HepG2 (cell line): ENCODE results near the gene SAA2. TPM values are rescaled to one million over a fixed set of nuclear protein-coding genes. Genes with fewer than 3 reads are reported as not detected.

Experiments
- ATAC-seq: fragments of 200-7000 bp; cut with Tn5 transposase; 3 replicates; pipeline ENCODE4 v1.9.1; 2020; ENCODE audit warnings: mild to moderate bottlenecking, moderate library complexity
- BruUV-seq: library from RNA; stranded (reverse); fragments of 400-500 nt; replicated peaks from 2 replicates; lab custom pipeline; 2021; lab: Mats Ljungman, UMichigan
- CTCF ChIA-PET: fragments of 300-600 bp; formaldehyde crosslinking; extraction: SDS; loops from one replicate; lab custom pipeline; 2021; ENCODE audit warnings: low total read pairs, inconsistent platforms, low intra/inter-chr PET ratio; lab: Yijun Ruan, JAX
- POLR2A ChIA-PET: fragments of 350-600 bp; sonication (Branson Sonifier 250); formaldehyde crosslinking; loops from one replicate; lab custom pipeline; 2020; ENCODE audit warnings: antibody characterized with exemption, inconsistent platforms; lab: Yijun Ruan, JAX
- DNase-seq: peaks from one replicate; pipeline ENCODE4 v3.0.0-alpha.2; 2015; ENCODE audit warnings: low spot score
- FAIRE-seq: peaks from 3 replicates; lab custom pipeline; 2011; peaks lifted over from hg19 to GRCh38; lab: Jason Lieb, UNC
- H2AFZ ChIP-seq: one replicate; pipeline ENCODE4 v1.6.1; 2011; ENCODE audit warnings: low read length, inconsistent platforms
- H3K27ac ChIP-seq: fragments of 300-600 bp; 3 replicates; pipeline ENCODE4 v1.8.0; 2011; ENCODE audit warnings: mixed run types, mild to moderate bottlenecking, mixed read lengths, low read length, inconsistent platforms; ENCODE audit not compliant: insufficient read depth; ENCODE audit errors: extremely low read length
- H3K27me3 ChIP-seq, 2 experiments: fragments of 200-600 bp in 1 of 2; 2 replicates in 1 of 2; 3 replicates in 1 of 2; pipeline versions ENCODE4 v1.6.0 to v1.8.0; 2011; ENCODE audit warnings: low read length in 2 of 2, mild to moderate bottlenecking in 2 of 2, moderate library complexity in 2 of 2, inconsistent platforms in 1 of 2; ENCODE audit not compliant: insufficient read depth in 2 of 2, control insufficient read depth in 1 of 2
- H3K36me3 ChIP-seq, 2 experiments: fragments of 200-600 bp in 1 of 2; replicated peaks in 1 of 2; 2 replicates in 1 of 2; 3 replicates in 1 of 2; pipeline versions ENCODE4 v1.5.1 to v1.8.0; 2011; ENCODE audit warnings: low read length in 2 of 2, inconsistent platforms in 1 of 2; ENCODE audit not compliant: insufficient read depth in 2 of 2, control insufficient read depth in 1 of 2
- H3K4me1 ChIP-seq: 2 replicates; pipeline ENCODE4 v1.5.1; 2012; ENCODE audit warnings: low read length, inconsistent platforms; ENCODE audit not compliant: insufficient read depth
- H3K4me2 ChIP-seq: 2 replicates; pipeline ENCODE4 v1.6.0; 2011; ENCODE audit warnings: low read depth, low read length, inconsistent platforms
- H3K4me3 ChIP-seq, 3 experiments: fragments of 200-600 bp in 1 of 3; sonication (generic), shearing (Covaris generic) in 1 of 3; replicated peaks in 1 of 3; 2 replicates each; pipeline ENCODE4 v1.5.1; 2011 to 2016; ENCODE audit warnings: low read length in 3 of 3, inconsistent platforms in 2 of 3, low read depth in 2 of 3, mild to moderate bottlenecking in 2 of 3, control low read depth in 1 of 3, mixed read lengths in 1 of 3; ENCODE audit not compliant: insufficient read depth in 1 of 3
- H3K79me2 ChIP-seq: one replicate; pipeline ENCODE4 v1.6.1; 2011; ENCODE audit warnings: low read length, inconsistent platforms; ENCODE audit not compliant: insufficient read depth
- H3K9ac ChIP-seq: 2 replicates; pipeline ENCODE4 v1.6.0; 2011; ENCODE audit warnings: mild to moderate bottlenecking, low read depth, low read length, inconsistent platforms; ENCODE audit not compliant: insufficient read depth
- H3K9me3 ChIP-seq: 2 replicates; pipeline ENCODE4 v1.5.1; 2012; ENCODE audit warnings: mild to moderate bottlenecking, low read length
- H4K20me1 ChIP-seq: 2 replicates; pipeline ENCODE4 v1.6.0; 2011; ENCODE audit warnings: inconsistent platforms, mild to moderate bottlenecking, low read length, moderate library complexity; ENCODE audit not compliant: insufficient read depth
- ELF1 ChIP-seq: sonication (generic); formaldehyde crosslinking; IDR thresholded peaks from 2 replicates; pipeline ENCODE4 v1.4.0; 2020; ENCODE audit warnings: missing genetic modification reagents
- HOXA5 ChIP-seq: sonication (generic); formaldehyde crosslinking; IDR thresholded peaks from 2 replicates; pipeline ENCODE4 v1.4.0; 2020; ENCODE audit warnings: missing genetic modification reagents
- ISX ChIP-seq: sonication (generic); formaldehyde crosslinking; conservative IDR thresholded peaks from 2 replicates; pipeline ENCODE4 v1.5.0; 2020; ENCODE audit warnings: missing genetic modification reagents
- KLF16 ChIP-seq, 2 experiments: sonication (generic) in 1 of 2; formaldehyde crosslinking in 1 of 2; IDR thresholded peaks; 2 replicates each; pipeline versions ENCODE4 v1.6.1 to v1.8.0; 2016 to 2023; ENCODE audit warnings: missing genetic modification reagents in 2 of 2, missing compliant biosample characterization in 1 of 2
- NCOA5 ChIP-seq: sonication (generic); formaldehyde crosslinking; IDR thresholded peaks from 2 replicates; pipeline ENCODE4 v1.4.0; 2020; ENCODE audit warnings: missing genetic modification reagents
- RBFOX2 ChIP-seq: fragments of 200-400 bp; formaldehyde crosslinking; IDR thresholded peaks from 2 replicates; pipeline ENCODE4 v1.6.1; 2017; ENCODE audit warnings: low read depth, mild to moderate bottlenecking, low read length
- SMARCC2 ChIP-seq: fragments of 450-650 bp; IDR thresholded peaks from 2 replicates; pipeline ENCODE4 v1.6.1; 2017; ENCODE audit warnings: antibody characterized with exemption, mild to moderate bottlenecking
- SRF ChIP-seq: IDR thresholded peaks from 2 replicates; pipeline ENCODE4 v1.6.1; 2011; ENCODE audit warnings: mild to moderate bottlenecking, low read depth, low read length, moderate library complexity
- ZBTB8A ChIP-seq: sonication (generic); formaldehyde crosslinking; IDR thresholded peaks from 2 replicates; pipeline ENCODE4 v1.4.0; 2020; ENCODE audit warnings: mild to moderate bottlenecking, low read depth, missing genetic modification reagents, borderline replicate concordance
- ZNF816 ChIP-seq: sonication (generic); formaldehyde crosslinking; IDR thresholded peaks from 2 replicates; pipeline ENCODE4 v1.8.0; 2022; ENCODE audit warnings: missing genetic modification reagents, mild to moderate bottlenecking, borderline replicate concordance
- WGBS: methylation state at CpG from one replicate; pipeline ENCODE4 v1.1.6; 2017; ENCODE audit warnings: low lambda C conversion rate; 5-methylcytosine and 5-hydroxymethylcytosine counted together
- in situ Hi-C: cut with HindIII; loops from 2 replicates; pipeline ENCODE4 v1.10.0; 2017; ENCODE audit warnings: low pct_unique_long_range_greater_than_20kb; ENCODE audit not compliant: extremely low pct_ligation_motif_present
- intact Hi-C: fragments of 100-400 bp; cut with micrococcal nuclease; formaldehyde crosslinking; loops from one replicate; pipeline ENCODE4 v1.10.0; 2022; ENCODE audit not compliant: unreplicated experiment
- polyA plus RNA-seq, 8 experiments: library from polyadenylated mRNA; depleted of rRNA in 3 of 8; stranded (reverse) in 7 of 8; unstranded in 1 of 8; fragments of >200 nt; fragmentation: Illumina TruSeq in 4 of 8; extraction: Trizol in 4 of 8; gene quantifications; 2 replicates each; pipeline versions ENCODE4 v1.2.1 to v1.2.3, GENCODE V29; 2011 to 2016; ENCODE audit warnings: low read depth in 4 of 8, missing spikeins in 1 of 8, mixed read lengths in 1 of 8; ENCODE audit not compliant: insufficient read depth in 1 of 8
- total RNA-seq, 5 experiments: library from RNA; depleted of rRNA; stranded (reverse); fragments of >200 nt; fragmentation: Illumina TruSeq; extraction: Trizol; gene quantifications; 2 replicates each; pipeline ENCODE4 v1.2.3, GENCODE V29; 2016; ENCODE audit warnings: low read depth in 1 of 5
- TF ChIP-seq, protein P1 (sequence below): sonication (generic); formaldehyde crosslinking; IDR thresholded peaks from 2 replicates; pipeline ENCODE4 v1.4.0; 2020; ENCODE audit warnings: low read depth, missing genetic modification reagents

The SAA2 gene
- total and polyA plus RNA-seq, 2 of the 13 experiments (the other 11 are each of a cell fraction or from before 2014, with no cell fraction given) = 0.27 TPM; not detected in 1

DNA sequence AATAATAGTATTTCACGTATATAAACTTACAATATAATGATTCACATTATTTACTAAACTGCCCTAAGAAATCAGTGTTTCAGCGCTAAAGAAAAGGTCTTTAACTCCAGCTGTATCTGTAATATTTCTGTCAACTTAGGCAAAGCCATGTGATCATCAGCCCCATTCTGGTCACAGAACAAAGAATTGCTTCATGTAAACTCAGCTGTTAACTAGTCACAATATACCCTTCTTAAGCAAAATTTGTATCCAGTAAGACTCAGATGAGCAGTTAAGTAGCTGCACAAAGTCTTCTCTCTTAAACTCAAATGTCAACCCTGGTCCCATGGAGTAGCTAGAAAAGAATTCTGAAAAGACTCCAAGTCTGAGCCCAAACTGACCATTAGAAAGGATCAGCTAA lies 46.8 kb upstream of the SAA2 start:
- H2AFZ ChIP-seq = no peak overlapping the region
- H3K9ac ChIP-seq = no peak overlapping the region
- FAIRE-seq (no peak), ATAC-seq (no peak)
- ChIA-PET POLR2A (interaction anchor here (0.7 kb wide), 1 partner anchor 26 kb away, joined by 3 read pairs; the partner anchor contains the start of gene HPS5), CTCF (no interaction called here)
- no peaks in the 10 kb centered on the region for H3K4me1 ChIP-seq
- H3K36me3 ChIP-seq = peaks cover 11 to 70% of the 10 kb centered on the region in 2 experiments
- TF ChIP-seq ISX = no peak
- no peak for TF ChIP-seq ELF1 (CRISPR knock-in tag)
- TF ChIP-seq ZBTB8A = no peak
- no peak for TF ChIP-seq RBFOX2
- TF ChIP-seq KLF16 (CRISPR knock-in tag; IDR thresholded peaks at IDR 0.05) = no peak
- no peak for TF ChIP-seq NCOA5
- no peak for TF ChIP-seq ZNF816 (CRISPR knock-in tag)
- TF ChIP-seq SRF = no peak
- TF ChIP-seq, all 625 proteins: peak for 0
- Histone ChIP-seq H3K4me3 (no peak overlapping the region), H4K20me1 (no peaks in the 10 kb centered on the region), H3K27ac (no peak overlapping the region), H3K27me3 (no peaks in the 10 kb centered on the region), H3K4me2 (no peak overlapping the region), H3K79me2 (no peaks in the 10 kb centered on the region), H3K9me3 (no peaks in the 10 kb centered on the region)
- intact Hi-C loops = loop anchor here (10.0 kb wide), 1 partner anchor 121 kb away; the partner anchor contains the start of gene MRGPRX4
- no TSS peak for BruUV-seq
- 96% methylated on average over 2 of the region's 2 CpGs for WGBS
- no peak for DNase-seq
- in situ Hi-C loops = no loop called here

DNA sequence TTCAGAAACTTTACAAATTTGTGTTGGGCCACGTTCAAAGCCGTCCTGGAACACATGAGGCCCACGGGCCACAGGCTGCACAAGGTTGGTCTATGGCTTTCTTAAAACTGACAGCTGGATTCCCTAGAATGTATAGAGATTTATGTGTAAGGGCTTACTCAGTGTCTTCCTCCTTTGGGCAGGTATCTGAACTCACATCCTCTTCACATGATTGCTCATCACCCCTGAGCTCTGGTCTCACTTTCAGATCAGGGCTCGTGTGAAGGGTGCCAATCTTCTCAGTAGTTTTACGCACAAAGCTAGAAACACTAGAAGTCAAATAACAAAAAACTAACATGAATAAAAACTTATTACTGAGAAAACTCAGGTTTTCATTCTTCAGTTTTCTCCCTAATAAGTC lies 46.4 kb upstream of the SAA2 start:
- Histone ChIP-seq H3K4me3 (no peak overlapping the region), H3K79me2 (no peaks in the 10 kb centered on the region), H2AFZ (no peak overlapping the region), H3K4me2 (no peak overlapping the region), H3K27me3 (no peaks in the 10 kb centered on the region), H4K20me1 (no peaks in the 10 kb centered on the region), H3K9me3 (no peaks in the 10 kb centered on the region), H3K9ac (no peak overlapping the region), H3K27ac (no peak overlapping the region), H3K36me3 (peaks cover 13 to 72% of the 10 kb centered on the region in 2 experiments), H3K4me1 (no peaks in the 10 kb centered on the region)
- BruUV-seq = no TSS peak
- in situ Hi-C loops (no loop called here), intact Hi-C loops (loop anchor here (10.0 kb wide), 1 partner anchor 120 kb away; the partner anchor contains the start of gene MRGPRX4)
- no peak for ATAC-seq
- POLR2A ChIA-PET = no interaction called here
- CTCF ChIA-PET = no interaction called here
- no peak for DNase-seq
- 97% methylated on average over 5 of the region's 5 CpGs for WGBS
- no peak for FAIRE-seq
- TF ChIP-seq HOXA5 (no peak), SMARCC2 (no peak)
- TF ChIP-seq, protein P1, sequence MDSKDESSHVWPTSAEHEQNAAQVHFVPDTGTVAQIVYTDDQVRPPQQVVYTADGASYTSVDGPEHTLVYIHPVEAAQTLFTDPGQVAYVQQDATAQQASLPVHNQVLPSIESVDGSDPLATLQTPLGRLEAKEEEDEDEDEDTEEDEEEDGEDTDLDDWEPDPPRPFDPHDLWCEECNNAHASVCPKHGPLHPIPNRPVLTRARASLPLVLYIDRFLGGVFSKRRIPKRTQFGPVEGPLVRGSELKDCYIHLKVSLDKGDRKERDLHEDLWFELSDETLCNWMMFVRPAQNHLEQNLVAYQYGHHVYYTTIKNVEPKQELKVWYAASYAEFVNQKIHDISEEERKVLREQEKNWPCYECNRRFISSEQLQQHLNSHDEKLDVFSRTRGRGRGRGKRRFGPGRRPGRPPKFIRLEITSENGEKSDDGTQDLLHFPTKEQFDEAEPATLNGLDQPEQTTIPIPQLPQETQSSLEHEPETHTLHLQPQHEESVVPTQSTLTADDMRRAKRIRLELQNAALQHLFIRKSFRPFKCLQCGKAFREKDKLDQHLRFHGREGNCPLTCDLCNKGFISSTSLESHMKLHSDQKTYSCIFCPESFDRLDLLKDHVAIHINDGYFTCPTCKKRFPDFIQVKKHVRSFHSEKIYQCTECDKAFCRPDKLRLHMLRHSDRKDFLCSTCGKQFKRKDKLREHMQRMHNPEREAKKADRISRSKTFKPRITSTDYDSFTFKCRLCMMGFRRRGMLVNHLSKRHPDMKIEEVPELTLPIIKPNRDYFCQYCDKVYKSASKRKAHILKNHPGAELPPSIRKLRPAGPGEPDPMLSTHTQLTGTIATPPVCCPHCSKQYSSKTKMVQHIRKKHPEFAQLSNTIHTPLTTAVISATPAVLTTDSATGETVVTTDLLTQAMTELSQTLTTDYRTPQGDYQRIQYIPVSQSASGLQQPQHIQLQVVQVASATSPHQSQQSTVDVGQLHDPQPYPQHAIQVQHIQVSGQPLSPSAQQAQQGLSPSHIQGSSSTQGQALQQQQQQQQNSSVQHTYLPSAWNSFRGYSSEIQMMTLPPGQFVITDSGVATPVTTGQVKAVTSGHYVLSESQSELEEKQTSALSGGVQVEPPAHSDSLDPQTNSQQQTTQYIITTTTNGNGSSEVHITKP = no peak
